SIG-M5 (cell line): ENCODE results near the gene BORCS6.

Experiments used
- DNase-seq: peaks from one replicate; lab custom pipeline; 2025; lab: John Stamatoyannopoulos, UW

The BORCS6 gene

GRCh38 chr17:8210761-8211458 lies 20.9 kb upstream of the BORCS6 start:
- DNase-seq = no peak

- peak; percentile 52 for DNase-seq
Observed at GRCh38 chr17:8209907-8210760, 20.2 kb upstream of the BORCS6 start, which contains the start of gene AURKB. AURKB (minus strand) TSS chr17:8210575; CDS start chr17:8210224, 351 bp downstream.

- no peak for DNase-seq
Observed at GRCh38 chr17:8206536-8206935, 16.6 kb upstream of the BORCS6 start.

GRCh38 chr17:8204761-8205555 lies 15.0 kb upstream of the BORCS6 start:
- DNase-seq = no peak

- peak; percentile 45 for DNase-seq
Observed at GRCh38 chr17:8192070-8192815, 2.3 kb upstream of the BORCS6 start.

- DNase-seq = no peak
Observed at GRCh38 chr17:8190506-8190905, 526 bp upstream of the BORCS6 start.

- DNase-seq = no peak
Observed at GRCh38 chr17:8189041-8189710, 804 bp downstream of the BORCS6 start.

- no peak for DNase-seq
Observed at GRCh38 chr17:8188263-8188839, 1.6 kb downstream of the BORCS6 start.

GRCh38 chr17:8187517-8188262 lies 2.3 kb downstream of the BORCS6 start:
- peak; percentile 87 for DNase-seq

GRCh38 chr17:8186787-8187516 lies 3.0 kb downstream of the BORCS6 start:
- peak; percentile 44 for DNase-seq

- no peak for DNase-seq
Observed at GRCh38 chr17:8186446-8186786, 3.6 kb downstream of the BORCS6 start.

GRCh38 chr17:8185582-8186445 lies 4.2 kb downstream of the BORCS6 start:
- DNase-seq = no peak

- DNase-seq = no peak
Observed at GRCh38 chr17:8176998-8177731, 12.8 kb downstream of the BORCS6 start.

- no peak for DNase-seq
Observed at GRCh38 chr17:8176197-8176940, 13.6 kb downstream of the BORCS6 start, which contains the start of gene TMEM107. TMEM107 (minus strand) TSS chr17:8176380; CDS start chr17:8176286, 94 bp downstream.

- DNase-seq = no peak
Observed at GRCh38 chr17:8175795-8176196, 14.2 kb downstream of the BORCS6 start.

- DNase-seq = no peak
Observed at GRCh38 chr17:8173871-8174322, 16.1 kb downstream of the BORCS6 start.
